GM23338 (cell line): ENCODE results near the gene GPR4.
A peak's percentile ranks its signal among the peaks of the same experiment; 100 is the strongest.

ENCODE experiments used
- CREB1 ChIP-seq: fragments of 250-450 bp; sonication (Bioruptor Pico); IDR thresholded peaks from 2 replicates; pipeline ENCODE4 v1.5.0; 2020; ENCODE audit warnings: low read depth, mild to moderate bottlenecking, moderate library complexity
- EZH2 ChIP-seq: fragments of 200-600 bp; sonication (generic); IDR thresholded peaks from one replicate; pipeline ENCODE4 v1.8.0; 2017; ENCODE audit warnings: antibody characterized with exemption, mild to moderate bottlenecking, low read depth; ENCODE audit not compliant: unreplicated experiment
- EZH2phosphoT487 ChIP-seq: fragments of 200-600 bp; sonication (generic); IDR thresholded peaks from one replicate; pipeline ENCODE4 v1.8.1; 2018; ENCODE audit warnings: antibody characterized with exemption; ENCODE audit not compliant: unreplicated experiment
- JUNB ChIP-seq: IDR thresholded peaks from one replicate; pipeline ENCODE4 v1.6.1; 2016; ENCODE audit warnings: antibody characterized with exemption; ENCODE audit not compliant: unreplicated experiment
- NANOG ChIP-seq: IDR thresholded peaks from 2 replicates; pipeline ENCODE4 v1.6.1; 2016; ENCODE audit warnings: antibody characterized with exemption, borderline replicate concordance
- POLR2AphosphoS5 ChIP-seq: IDR thresholded peaks from 2 replicates; pipeline ENCODE4 v1.6.1; 2016; ENCODE audit warnings: antibody characterized with exemption, low read depth
- ZNF114 ChIP-seq: fragments of 250-450 bp; sonication (Bioruptor Pico); IDR thresholded peaks from 2 replicates; pipeline ENCODE4 v1.5.0; 2020; ENCODE audit warnings: mild to moderate bottlenecking, moderate library complexity
- ZNF331 ChIP-seq: fragments of 250-450 bp; sonication (Bioruptor Pico); IDR thresholded peaks from 2 replicates; pipeline ENCODE4 v1.5.0; 2020; ENCODE audit warnings: low read depth, mild to moderate bottlenecking, moderate library complexity
- TF ChIP-seq, protein P1 (sequence below), 2 experiments: fragments of 200-600 bp in 1 of 2; sonication (generic) in 1 of 2; conservative IDR thresholded peaks; 2 replicates each; pipeline versions ENCODE4 v1.5.1 to v1.6.1; 2016 to 2017; ENCODE audit warnings: antibody characterized with exemption in 2 of 2, low read depth in 2 of 2, mild to moderate bottlenecking in 2 of 2, moderate library complexity in 1 of 2
- TF ChIP-seq, protein P2 (sequence below): IDR thresholded peaks from one replicate; pipeline ENCODE4 v1.6.1; 2018; ENCODE audit warnings: antibody characterized with exemption; ENCODE audit not compliant: unreplicated experiment
- TF ChIP-seq, protein P3 (sequence below): IDR thresholded peaks from 2 replicates; pipeline ENCODE4 v1.6.1; 2016; ENCODE audit warnings: antibody characterized with exemption
- TF ChIP-seq, protein P4 (sequence below): fragments of 250-450 bp; sonication (Bioruptor Pico); IDR thresholded peaks from 2 replicates; pipeline ENCODE4 v1.5.0; 2020; ENCODE audit warnings: mild to moderate bottlenecking, moderate library complexity

DNA sequence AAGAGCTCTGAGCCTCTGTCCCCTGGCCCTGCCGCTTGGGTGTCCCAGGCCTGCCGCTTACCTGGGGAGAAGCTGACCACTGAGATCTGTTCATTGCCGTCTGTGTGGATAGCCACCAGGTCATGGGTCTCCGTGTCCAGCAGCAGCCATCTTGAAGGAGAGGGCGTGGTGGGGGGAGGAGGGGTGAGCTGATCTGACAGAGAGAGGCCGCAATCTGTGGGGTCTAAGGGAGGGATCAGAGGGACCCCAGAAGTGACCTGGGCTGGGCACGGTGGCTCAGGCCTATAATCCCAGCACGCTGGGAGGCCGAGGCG, 14.6 kb upstream of the GPR4 start:
- TF ChIP-seq, protein P1, sequence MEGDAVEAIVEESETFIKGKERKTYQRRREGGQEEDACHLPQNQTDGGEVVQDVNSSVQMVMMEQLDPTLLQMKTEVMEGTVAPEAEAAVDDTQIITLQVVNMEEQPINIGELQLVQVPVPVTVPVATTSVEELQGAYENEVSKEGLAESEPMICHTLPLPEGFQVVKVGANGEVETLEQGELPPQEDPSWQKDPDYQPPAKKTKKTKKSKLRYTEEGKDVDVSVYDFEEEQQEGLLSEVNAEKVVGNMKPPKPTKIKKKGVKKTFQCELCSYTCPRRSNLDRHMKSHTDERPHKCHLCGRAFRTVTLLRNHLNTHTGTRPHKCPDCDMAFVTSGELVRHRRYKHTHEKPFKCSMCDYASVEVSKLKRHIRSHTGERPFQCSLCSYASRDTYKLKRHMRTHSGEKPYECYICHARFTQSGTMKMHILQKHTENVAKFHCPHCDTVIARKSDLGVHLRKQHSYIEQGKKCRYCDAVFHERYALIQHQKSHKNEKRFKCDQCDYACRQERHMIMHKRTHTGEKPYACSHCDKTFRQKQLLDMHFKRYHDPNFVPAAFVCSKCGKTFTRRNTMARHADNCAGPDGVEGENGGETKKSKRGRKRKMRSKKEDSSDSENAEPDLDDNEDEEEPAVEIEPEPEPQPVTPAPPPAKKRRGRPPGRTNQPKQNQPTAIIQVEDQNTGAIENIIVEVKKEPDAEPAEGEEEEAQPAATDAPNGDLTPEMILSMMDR (conservative IDR thresholded peaks at IDR 0.05; ENCODE audit: low read depth in 2 of 2) = no peak
- TF ChIP-seq POLR2AphosphoS5 (0 out of 2 replicates have a peak, but pooled peaks have one; percentile 34), EZH2phosphoT487 (no peak), EZH2 (no peak), CREB1 (CRISPR knock-in tag) (no peak), ZNF114 (CRISPR knock-in tag) (no peak), JUNB (no peak), NANOG (no peak), ZNF331 (CRISPR knock-in tag) (no peak)
- TF ChIP-seq, protein P2, sequence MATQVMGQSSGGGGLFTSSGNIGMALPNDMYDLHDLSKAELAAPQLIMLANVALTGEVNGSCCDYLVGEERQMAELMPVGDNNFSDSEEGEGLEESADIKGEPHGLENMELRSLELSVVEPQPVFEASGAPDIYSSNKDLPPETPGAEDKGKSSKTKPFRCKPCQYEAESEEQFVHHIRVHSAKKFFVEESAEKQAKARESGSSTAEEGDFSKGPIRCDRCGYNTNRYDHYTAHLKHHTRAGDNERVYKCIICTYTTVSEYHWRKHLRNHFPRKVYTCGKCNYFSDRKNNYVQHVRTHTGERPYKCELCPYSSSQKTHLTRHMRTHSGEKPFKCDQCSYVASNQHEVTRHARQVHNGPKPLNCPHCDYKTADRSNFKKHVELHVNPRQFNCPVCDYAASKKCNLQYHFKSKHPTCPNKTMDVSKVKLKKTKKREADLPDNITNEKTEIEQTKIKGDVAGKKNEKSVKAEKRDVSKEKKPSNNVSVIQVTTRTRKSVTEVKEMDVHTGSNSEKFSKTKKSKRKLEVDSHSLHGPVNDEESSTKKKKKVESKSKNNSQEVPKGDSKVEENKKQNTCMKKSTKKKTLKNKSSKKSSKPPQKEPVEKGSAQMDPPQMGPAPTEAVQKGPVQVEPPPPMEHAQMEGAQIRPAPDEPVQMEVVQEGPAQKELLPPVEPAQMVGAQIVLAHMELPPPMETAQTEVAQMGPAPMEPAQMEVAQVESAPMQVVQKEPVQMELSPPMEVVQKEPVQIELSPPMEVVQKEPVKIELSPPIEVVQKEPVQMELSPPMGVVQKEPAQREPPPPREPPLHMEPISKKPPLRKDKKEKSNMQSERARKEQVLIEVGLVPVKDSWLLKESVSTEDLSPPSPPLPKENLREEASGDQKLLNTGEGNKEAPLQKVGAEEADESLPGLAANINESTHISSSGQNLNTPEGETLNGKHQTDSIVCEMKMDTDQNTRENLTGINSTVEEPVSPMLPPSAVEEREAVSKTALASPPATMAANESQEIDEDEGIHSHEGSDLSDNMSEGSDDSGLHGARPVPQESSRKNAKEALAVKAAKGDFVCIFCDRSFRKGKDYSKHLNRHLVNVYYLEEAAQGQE = no peak
- TF ChIP-seq, protein P3, sequence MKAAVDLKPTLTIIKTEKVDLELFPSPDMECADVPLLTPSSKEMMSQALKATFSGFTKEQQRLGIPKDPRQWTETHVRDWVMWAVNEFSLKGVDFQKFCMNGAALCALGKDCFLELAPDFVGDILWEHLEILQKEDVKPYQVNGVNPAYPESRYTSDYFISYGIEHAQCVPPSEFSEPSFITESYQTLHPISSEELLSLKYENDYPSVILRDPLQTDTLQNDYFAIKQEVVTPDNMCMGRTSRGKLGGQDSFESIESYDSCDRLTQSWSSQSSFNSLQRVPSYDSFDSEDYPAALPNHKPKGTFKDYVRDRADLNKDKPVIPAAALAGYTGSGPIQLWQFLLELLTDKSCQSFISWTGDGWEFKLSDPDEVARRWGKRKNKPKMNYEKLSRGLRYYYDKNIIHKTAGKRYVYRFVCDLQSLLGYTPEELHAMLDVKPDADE = no peak
- TF ChIP-seq, protein P4, sequence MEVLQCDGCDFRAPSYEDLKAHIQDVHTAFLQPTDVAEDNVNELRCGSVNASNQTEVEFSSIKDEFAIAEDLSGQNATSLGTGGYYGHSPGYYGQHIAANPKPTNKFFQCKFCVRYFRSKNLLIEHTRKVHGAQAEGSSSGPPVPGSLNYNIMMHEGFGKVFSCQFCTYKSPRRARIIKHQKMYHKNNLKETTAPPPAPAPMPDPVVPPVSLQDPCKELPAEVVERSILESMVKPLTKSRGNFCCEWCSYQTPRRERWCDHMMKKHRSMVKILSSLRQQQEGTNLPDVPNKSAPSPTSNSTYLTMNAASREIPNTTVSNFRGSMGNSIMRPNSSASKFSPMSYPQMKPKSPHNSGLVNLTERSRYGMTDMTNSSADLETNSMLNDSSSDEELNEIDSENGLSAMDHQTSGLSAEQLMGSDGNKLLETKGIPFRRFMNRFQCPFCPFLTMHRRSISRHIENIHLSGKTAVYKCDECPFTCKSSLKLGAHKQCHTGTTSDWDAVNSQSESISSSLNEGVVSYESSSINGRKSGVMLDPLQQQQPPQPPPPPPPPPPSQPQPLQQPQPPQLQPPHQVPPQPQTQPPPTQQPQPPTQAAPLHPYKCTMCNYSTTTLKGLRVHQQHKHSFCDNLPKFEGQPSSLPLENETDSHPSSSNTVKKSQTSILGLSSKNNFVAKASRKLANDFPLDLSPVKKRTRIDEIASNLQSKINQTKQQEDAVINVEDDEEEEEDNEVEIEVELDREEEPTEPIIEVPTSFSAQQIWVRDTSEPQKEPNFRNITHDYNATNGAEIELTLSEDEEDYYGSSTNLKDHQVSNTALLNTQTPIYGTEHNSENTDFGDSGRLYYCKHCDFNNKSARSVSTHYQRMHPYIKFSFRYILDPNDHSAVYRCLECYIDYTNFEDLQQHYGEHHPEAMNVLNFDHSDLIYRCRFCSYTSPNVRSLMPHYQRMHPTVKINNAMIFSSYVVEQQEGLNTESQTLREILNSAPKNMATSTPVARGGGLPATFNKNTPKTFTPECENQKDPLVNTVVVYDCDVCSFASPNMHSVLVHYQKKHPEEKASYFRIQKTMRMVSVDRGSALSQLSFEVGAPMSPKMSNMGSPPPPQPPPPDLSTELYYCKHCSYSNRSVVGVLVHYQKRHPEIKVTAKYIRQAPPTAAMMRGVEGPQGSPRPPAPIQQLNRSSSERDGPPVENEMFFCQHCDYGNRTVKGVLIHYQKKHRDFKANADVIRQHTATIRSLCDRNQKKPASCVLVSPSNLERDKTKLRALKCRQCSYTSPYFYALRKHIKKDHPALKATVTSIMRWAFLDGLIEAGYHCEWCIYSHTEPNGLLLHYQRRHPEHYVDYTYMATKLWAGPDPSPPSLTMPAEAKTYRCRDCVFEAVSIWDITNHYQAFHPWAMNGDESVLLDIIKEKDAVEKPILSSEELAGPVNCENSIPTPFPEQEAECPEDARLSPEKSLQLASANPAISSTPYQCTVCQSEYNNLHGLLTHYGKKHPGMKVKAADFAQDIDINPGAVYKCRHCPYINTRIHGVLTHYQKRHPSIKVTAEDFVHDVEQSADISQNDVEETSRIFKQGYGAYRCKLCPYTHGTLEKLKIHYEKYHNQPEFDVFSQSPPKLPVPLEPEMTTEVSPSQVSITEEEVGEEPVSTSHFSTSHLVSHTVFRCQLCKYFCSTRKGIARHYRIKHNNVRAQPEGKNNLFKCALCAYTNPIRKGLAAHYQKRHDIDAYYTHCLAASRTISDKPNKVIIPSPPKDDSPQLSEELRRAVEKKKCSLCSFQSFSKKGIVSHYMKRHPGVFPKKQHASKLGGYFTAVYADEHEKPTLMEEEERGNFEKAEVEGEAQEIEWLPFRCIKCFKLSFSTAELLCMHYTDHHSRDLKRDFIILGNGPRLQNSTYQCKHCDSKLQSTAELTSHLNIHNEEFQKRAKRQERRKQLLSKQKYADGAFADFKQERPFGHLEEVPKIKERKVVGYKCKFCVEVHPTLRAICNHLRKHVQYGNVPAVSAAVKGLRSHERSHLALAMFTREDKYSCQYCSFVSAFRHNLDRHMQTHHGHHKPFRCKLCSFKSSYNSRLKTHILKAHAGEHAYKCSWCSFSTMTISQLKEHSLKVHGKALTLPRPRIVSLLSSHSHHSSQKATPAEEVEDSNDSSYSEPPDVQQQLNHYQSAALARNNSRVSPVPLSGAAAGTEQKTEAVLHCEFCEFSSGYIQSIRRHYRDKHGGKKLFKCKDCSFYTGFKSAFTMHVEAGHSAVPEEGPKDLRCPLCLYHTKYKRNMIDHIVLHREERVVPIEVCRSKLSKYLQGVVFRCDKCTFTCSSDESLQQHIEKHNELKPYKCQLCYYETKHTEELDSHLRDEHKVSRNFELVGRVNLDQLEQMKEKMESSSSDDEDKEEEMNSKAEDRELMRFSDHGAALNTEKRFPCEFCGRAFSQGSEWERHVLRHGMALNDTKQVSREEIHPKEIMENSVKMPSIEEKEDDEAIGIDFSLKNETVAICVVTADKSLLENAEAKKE (CRISPR knock-in tag) = no peak
